BLaER1 treated with 17β-estradiol and CSF1 and Interleukin-3, amounts not matched to agents 10 nM and 100 nM (cell line): ENCODE data around the gene S100A12.
"Not testable (repeated sequence)": the region's sequence is repeated elsewhere in the genome, so short reads cannot be mapped to it uniquely, and the experiment has no call there.

Source experiments
- H3K27ac ChIP-seq, 11 experiments: shearing (Covaris generic); formaldehyde crosslinking; 2 replicates each; pipeline ENCODE4 v1.8.1; 2022
- H3K27me3 ChIP-seq, 11 experiments: shearing (Covaris generic); formaldehyde crosslinking; 2 replicates each; pipeline ENCODE4 v1.8.1; 2022
- H3K36me3 ChIP-seq, 11 experiments: shearing (Covaris generic); formaldehyde crosslinking; 2 replicates each; pipeline ENCODE4 v1.8.1; 2022
- H3K4me1 ChIP-seq, 10 experiments: shearing (Covaris generic); formaldehyde crosslinking; 2 replicates each; pipeline ENCODE4 v1.8.1; 2022
- H3K4me2 ChIP-seq, 11 experiments: shearing (Covaris generic); formaldehyde crosslinking; 2 replicates each; pipeline ENCODE4 v1.8.1; 2022
- H3K4me3 ChIP-seq, 10 experiments: shearing (Covaris generic); formaldehyde crosslinking; 2 replicates each; pipeline ENCODE4 v1.8.1; 2022
- H3K9ac ChIP-seq, 11 experiments: shearing (Covaris generic); formaldehyde crosslinking; 2 replicates each; pipeline ENCODE4 v1.8.1; 2022
- H3K9me3 ChIP-seq, 11 experiments: shearing (Covaris generic); formaldehyde crosslinking; replicated peaks in 1 of 11; 2 replicates each; pipeline ENCODE4 v1.8.1; 2022
- H4K20me1 ChIP-seq, 11 experiments: shearing (Covaris generic); formaldehyde crosslinking; 2 replicates each; pipeline ENCODE4 v1.8.1; 2022
- Cebpa-rat ChIP-seq, 11 experiments: shearing (Covaris generic); IDR thresholded peaks; 2 replicates each; pipeline ENCODE4 v1.8.1; 2022

The S100A12 gene

GRCh38 chr1:153375511-153375910, at the start of gene S100A12:
S100A12 (minus strand) TSS chr1:153375621; CDS start chr1:153374592, 1,029 bp downstream.
- Histone ChIP-seq H3K4me2 (peak within 1 kb of the TSS in 8 of 11 experiments; percentile 6 to 88 (median 78); a peak in 15 of 22 replicates), H4K20me1 (no peaks in the 10 kb centered on the region), H3K9me3 (peaks cover 3 to 19% (median 7%) of the 10 kb centered on the region in 11 experiments), H3K4me3 (peak within 1 kb of the TSS in 3 of 10 experiments; percentile 2 to 50 (median 43); a peak in 4 of 20 replicates), H3K36me3 (peaks cover 0 to 6% (median 0%) of the 10 kb centered on the region in 11 experiments; a peak in 2 of 22 replicates), H3K27ac (peak within 1 kb of the TSS in 10 of 11 experiments; percentile 9 to 95 (median 80); a peak in 18 of 22 replicates), H3K27me3 (no peaks in the 10 kb centered on the region), H3K4me1 (peaks cover 0 to 98% (median 57%) of the 10 kb centered on the region in 10 experiments; a peak in 13 of 20 replicates), H3K9ac (peak within 1 kb of the TSS in 8 of 11 experiments; percentile 30 to 82 (median 72); a peak in 14 of 22 replicates)
- peak in 10 of 11 experiments; percentile 7 to 98 (median 87); a peak in 18 of 22 replicates for TF ChIP-seq Cebpa-rat (IDR thresholded peaks at IDR 0.05)

DNA sequence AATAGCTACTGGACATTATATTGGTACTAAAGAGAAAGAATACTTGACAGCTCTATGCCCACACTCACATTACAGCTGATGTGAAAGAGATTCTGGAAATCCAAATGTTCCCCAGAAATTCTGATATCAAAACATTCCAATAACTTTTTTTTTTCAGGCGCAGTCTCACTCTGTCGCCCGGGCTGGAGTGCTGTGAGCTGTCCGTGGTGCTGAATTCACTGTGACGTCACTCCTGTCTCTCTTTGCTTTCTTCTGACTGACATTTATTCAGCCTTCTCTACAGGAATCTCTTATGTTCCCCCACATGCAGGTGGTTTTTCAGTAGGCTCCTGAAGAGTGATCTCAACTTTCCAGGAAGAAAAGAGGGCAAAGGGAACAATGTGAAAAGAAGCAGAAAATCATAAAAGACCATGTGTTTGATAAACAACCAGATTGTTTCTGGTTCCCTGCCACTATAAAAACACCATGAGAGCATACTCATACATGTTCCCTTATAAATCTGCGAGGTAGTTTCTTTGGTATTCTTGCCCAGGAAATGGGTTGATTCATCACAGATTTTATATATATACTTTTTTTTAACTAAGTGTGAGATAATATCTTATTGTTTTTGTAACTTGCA, 47.1 kb upstream of the S100A12 start:
- no peak for TF ChIP-seq Cebpa-rat (IDR thresholded peaks at IDR 0.05)
- H3K9ac ChIP-seq: no peak overlapping the region
- peaks cover 0 to 5% (median 0%) of the 10 kb centered on the region in 11 experiments; a peak in 2 of 22 replicates for H3K27me3 ChIP-seq
- no peak overlapping the region for H3K27ac ChIP-seq
- no peaks in the 10 kb centered on the region for H3K9me3 ChIP-seq
- no peaks in the 10 kb centered on the region for H3K4me1 ChIP-seq
- H3K4me2 ChIP-seq: no peak overlapping the region
- H3K4me3 ChIP-seq: no peak overlapping the region
- no peaks in the 10 kb centered on the region for H4K20me1 ChIP-seq
- no peaks in the 10 kb centered on the region for H3K36me3 ChIP-seq

DNA sequence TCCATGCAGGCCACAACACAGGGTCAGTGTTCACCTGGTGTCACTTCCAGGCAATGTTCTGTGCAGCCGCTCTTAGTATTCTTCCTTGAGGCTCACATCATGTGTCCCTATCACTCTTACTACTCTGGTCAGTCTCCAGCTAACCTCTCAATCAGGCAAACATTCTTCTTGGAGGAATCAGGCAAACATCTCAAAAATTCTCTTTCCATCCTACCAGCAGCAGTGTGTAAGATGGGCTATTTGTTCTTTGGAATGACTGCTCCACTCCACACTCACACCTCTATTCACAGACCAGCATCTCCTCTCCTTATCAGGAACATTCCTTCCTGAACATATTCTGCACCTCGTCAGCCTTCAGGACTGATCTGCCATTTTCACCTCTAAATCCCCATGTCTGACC, 44.9 kb upstream of the S100A12 start:
- Histone ChIP-seq H3K27ac (no peak overlapping the region), H4K20me1 (no peaks in the 10 kb centered on the region), H3K9ac (no peak overlapping the region), H3K9me3 (no peaks in the 10 kb centered on the region), H3K4me3 (no peak overlapping the region), H3K4me2 (no peak overlapping the region), H3K36me3 (no peaks in the 10 kb centered on the region), H3K27me3 (peaks cover 0 to 5% (median 0%) of the 10 kb centered on the region in 11 experiments; a peak in 2 of 22 replicates), H3K4me1 (peaks cover 0 to 18% (median 5%) of the 10 kb centered on the region in 10 experiments; a peak in 8 of 20 replicates)
- no peak for TF ChIP-seq Cebpa-rat (IDR thresholded peaks at IDR 0.05)

- H4K20me1 ChIP-seq, H3K36me3 ChIP-seq, H3K9me3 ChIP-seq, H3K27ac ChIP-seq, H3K4me3 ChIP-seq, H3K4me2 ChIP-seq, H3K9ac ChIP-seq, H3K27me3 ChIP-seq: not testable (repeated sequence)
- peaks cover 0 to 27% (median 5%) of the 10 kb centered on the region in 10 experiments; a peak in 8 of 20 replicates for H3K4me1 ChIP-seq
Measured at GRCh38 chr1:153419436-153419793, 44.0 kb upstream of the S100A12 start.

DNA sequence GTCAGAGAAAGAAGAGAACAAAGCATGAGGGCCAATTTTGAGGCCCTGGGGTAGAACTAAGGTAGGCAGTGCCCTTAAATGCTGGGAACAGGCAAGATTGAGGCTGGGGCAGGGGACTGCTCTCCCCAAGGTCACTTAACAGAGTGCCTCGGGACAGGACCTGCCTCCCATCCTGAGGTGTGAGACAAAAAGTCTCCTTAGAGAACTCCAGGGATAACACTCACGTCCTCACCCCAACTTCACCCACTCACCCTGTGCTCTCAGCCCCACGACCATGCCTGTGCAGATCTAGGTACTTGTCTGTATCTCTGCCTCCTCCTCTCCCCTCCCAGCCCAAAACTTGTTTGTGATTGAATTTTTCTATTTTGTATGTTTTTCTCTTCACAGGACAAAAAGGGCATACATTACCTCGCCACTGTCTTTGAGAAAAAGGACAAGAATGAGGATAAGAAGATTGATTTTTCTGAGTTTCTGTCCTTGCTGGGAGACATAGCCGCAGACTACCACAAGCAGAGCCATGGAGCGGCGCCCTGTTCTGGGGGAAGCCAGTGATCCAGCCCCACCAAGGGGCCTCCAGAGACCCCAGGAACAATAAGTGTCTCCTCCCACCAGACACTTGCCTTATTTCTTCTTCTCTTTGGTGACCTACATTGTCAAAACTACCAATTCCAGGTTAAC, 43.5 kb upstream of the S100A12 start:
- not testable (repeated sequence) for H3K4me3 ChIP-seq, H3K36me3 ChIP-seq, H3K9ac ChIP-seq, H3K27ac ChIP-seq, H4K20me1 ChIP-seq, H3K27me3 ChIP-seq, H3K9me3 ChIP-seq, H3K4me2 ChIP-seq
- H3K4me1 ChIP-seq: peaks cover 0 to 32% (median 5%) of the 10 kb centered on the region in 10 experiments; a peak in 8 of 20 replicates

DNA sequence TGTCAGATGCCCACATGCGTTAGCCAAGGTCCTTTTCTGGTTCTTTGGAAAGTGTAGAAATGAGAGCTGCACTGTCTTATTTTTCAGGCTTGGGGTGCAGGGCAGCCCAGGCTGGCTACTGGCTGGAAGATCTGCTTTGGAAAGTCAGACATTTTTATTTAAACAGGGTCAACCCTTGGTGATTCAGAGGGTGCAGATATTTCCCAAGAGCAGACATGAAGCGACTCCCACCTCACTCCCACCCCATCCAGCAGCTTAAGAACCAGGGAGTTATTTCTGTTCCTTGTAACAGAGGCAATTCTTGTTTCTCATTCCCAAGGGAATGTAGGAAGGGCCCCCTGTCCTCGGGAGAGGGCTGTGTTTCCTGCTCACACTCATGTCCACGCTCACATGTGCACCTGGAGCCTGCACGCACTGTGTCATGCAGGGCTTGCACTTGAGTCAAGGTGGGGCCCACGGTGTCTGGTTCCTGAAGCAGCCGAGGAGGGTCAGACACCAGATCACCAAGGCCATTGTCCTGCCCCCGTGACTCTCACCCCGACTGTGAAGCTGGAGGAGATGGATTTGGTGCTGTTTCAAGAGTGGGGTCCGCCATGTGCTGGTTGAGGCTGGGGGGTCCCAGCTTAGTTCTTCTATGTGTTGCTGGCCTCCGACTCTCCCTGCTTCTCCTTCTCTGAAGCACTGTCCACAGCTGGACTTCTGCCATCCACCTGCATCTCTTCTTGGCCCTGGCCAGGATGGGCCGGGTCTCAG, 41.9 kb upstream of the S100A12 start:
- no peak for TF ChIP-seq Cebpa-rat (IDR thresholded peaks at IDR 0.05)
- H3K4me3 ChIP-seq: no peak overlapping the region
- no peaks in the 10 kb centered on the region for H3K27me3 ChIP-seq

DNA sequence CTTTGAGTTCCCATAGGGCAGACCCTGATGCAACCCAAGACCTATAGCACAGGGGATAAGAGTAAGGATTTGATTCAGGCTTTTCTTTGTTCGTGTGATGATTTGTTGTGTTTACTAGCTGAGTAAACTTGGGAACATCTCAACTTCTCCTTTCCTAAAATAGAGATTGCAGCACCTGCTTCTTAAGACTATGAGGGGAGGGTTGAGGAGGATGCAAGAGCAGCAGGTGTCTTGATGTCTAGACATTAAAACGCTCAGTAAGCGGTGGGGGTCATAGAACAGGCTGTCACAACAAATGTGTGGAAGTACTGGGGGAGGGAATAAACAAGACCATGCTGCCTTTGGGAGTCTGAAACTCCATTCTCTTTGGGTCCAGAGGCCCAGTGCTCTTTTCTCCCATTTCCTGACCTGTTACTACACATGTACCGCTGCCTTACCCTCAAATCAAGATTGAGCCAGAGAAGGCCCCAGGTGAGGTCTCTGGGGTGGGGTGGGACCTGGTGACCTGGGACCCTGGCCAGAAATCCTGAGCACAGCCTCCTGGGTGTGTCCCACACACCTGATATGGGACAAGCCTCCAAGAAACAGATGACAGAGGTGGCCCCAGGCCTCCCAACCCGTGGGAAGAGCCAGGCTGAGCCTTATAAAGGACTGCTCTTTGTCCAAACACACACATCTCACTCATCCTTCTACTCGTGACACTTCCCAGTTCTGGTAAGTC, 40.6 kb upstream of the S100A12 start, which contains the start of gene S100A7A:
Gene S100A7A (plus strand): TSS at position 671 of the 721 bp plus-strand sequence. CDS start 1,563 bp downstream, outside the sequence.
- TF ChIP-seq Cebpa-rat (IDR thresholded peaks at IDR 0.05): no peak
- Histone ChIP-seq H3K9me3 (peaks cover 0 to 7% (median 0%) of the 10 kb centered on the region in 11 experiments; a peak in 3 of 22 replicates), H3K9ac (no peak within 1 kb of the TSS), H3K27me3 (no peaks in the 10 kb centered on the region), H3K36me3 (no peaks in the 10 kb centered on the region), H3K4me3 (no peak within 1 kb of the TSS), H3K27ac (peak within 1 kb of the TSS in 2 of 11 experiments; percentile 10 to 32; a peak in 1 of 22 replicates), H3K4me1 (peaks cover 0 to 40% (median 5%) of the 10 kb centered on the region in 10 experiments; a peak in 8 of 20 replicates), H4K20me1 (no peaks in the 10 kb centered on the region), H3K4me2 (peak within 1 kb of the TSS in 5 of 11 experiments; percentile 6 to 62 (median 28); a peak in 4 of 22 replicates)

More for the DNA sequence above, 41.9 kb upstream of the S100A12 start:
- H3K36me3 ChIP-seq: no peaks in the 10 kb centered on the region
- H3K27ac ChIP-seq: no peak overlapping the region
- H3K9ac ChIP-seq: no peak overlapping the region
- peaks cover 0 to 7% (median 0%) of the 10 kb centered on the region in 11 experiments; a peak in 2 of 22 replicates for H3K9me3 ChIP-seq
- peaks cover 0 to 40% (median 5%) of the 10 kb centered on the region in 10 experiments; a peak in 8 of 20 replicates for H3K4me1 ChIP-seq
- no peaks in the 10 kb centered on the region for H4K20me1 ChIP-seq
- no peak overlapping the region; a peak in 1 of 22 replicates for H3K4me2 ChIP-seq

GRCh38 chr1:153413961-153414360, 38.5 kb upstream of the S100A12 start:
- Histone ChIP-seq H3K4me1 (peaks cover 0 to 44% (median 5%) of the 10 kb centered on the region in 10 experiments; a peak in 8 of 20 replicates), H3K9me3 (peaks cover 0 to 13% (median 0%) of the 10 kb centered on the region in 11 experiments; a peak in 4 of 22 replicates), H3K4me2 (peak overlapping the region in 2 of 11 experiments; percentile 27 to 36; a peak in 3 of 22 replicates), H3K27ac (peak overlapping the region in 2 of 11 experiments; percentile 13 to 49; a peak in 2 of 22 replicates)
- H3K4me3 ChIP-seq, H3K9ac ChIP-seq, H4K20me1 ChIP-seq, H3K36me3 ChIP-seq, H3K27me3 ChIP-seq: not testable (repeated sequence)

DNA sequence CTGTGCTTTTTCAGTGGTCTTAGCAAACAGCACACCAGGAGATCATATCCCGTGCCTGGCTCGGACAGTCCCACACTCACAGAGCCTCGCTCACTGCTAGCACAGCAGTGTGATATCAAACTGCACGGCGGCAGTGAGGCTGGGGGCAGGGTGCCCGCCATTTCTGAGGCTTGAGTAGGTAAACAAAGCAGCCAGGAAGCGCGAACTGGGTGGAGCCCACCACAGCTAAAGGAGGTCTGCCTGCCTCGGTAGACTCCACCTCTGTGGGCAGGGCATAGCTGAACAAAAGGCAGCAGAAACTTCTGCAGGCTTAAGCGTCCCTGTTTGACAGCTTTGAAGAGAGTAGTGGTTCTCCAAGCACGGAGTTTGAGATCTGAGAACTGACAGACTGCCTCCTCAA, 31.9 kb upstream of the S100A12 start:
- H3K9ac ChIP-seq, H3K27me3 ChIP-seq, H3K9me3 ChIP-seq, H4K20me1 ChIP-seq, H3K4me3 ChIP-seq, H3K36me3 ChIP-seq: not testable (repeated sequence)
- Histone ChIP-seq H3K27ac (peak overlapping the region in 2 of 11 experiments; percentile 17 to 36; a peak in 2 of 22 replicates), H3K4me1 (peaks cover 0 to 44% (median 0%) of the 10 kb centered on the region in 10 experiments; a peak in 9 of 20 replicates), H3K4me2 (peak overlapping the region in 5 of 11 experiments; percentile 17 to 72 (median 44); a peak in 8 of 22 replicates)

DNA sequence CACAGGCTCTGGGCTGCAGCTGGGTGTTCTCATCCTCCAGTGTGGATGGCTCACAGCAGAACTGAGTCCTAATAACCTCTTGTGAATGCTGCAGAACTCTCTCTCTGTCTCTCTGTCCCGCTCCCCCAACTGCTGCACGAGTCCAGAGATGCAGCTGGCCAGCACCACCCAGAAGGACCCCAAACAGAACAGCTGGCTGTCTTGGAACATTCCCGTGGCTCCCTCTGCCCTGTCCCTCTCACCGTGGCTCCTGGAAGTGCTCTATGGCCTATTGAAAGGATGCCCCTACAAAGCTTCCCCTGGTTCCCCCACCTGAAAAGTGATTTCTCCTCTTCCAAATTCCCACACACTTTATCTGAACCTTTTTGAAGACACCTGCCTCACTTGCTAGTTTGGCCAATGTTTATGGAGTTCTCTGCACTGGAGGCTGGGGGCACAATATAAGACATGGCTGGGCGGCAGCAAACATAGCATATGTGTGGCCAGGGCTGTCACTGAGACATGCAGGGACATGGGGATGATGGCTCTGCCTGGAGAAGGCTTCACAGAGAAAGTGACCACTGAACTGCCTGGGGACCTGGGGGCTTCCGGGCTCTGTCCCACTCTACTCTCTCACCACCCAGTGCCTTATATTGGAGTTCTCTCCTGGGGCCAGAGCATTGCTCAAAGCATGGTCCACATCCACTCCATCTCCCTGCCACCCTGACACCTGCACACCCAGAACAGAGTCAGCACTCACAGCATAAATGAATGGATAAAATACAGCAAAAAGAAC, 30.6 kb upstream of the S100A12 start:
- not testable (repeated sequence) for H3K4me3 ChIP-seq, H3K36me3 ChIP-seq, H4K20me1 ChIP-seq, H3K9ac ChIP-seq, H3K9me3 ChIP-seq, H3K27me3 ChIP-seq, H3K27ac ChIP-seq
- Histone ChIP-seq H3K4me2 (0 out of 22 replicates have a peak overlapping the region, but pooled peaks of 1 of the 11 experiments have one; percentile 72), H3K4me1 (peaks cover 0 to 50% (median 0%) of the 10 kb centered on the region in 10 experiments; a peak in 9 of 20 replicates)
